Activated T-cell treated with anti-CD3 and anti-CD28 coated beads, Interleukin-2, amount 50 U/mL, for 72 hours (primary cell): ENCODE data around the gene PHAX. TPM values are rescaled to one million over a fixed set of nuclear protein-coding genes. Genes with fewer than 3 reads are reported as not detected.
A peak's percentile ranks its signal among the peaks of the same experiment; 100 is the strongest.
"Not testable (repeated sequence)": the region's sequence is repeated elsewhere in the genome, so short reads cannot be mapped to it uniquely, and the experiment has no call there.

Experiments used
- ATAC-seq, 2 donors: fragments of 150-1000 bp; cut with Tn5 transposase; replicated peaks in 1 of 2; 2 replicates each; pipeline ENCODE4 v1.10.0; 2021; ENCODE audit warnings: moderate library complexity in 2 of 2, mild to moderate bottlenecking in 1 of 2
- DNase-seq, 2 donors: peaks; one replicate each; pipeline ENCODE4 v3.0.0; 2021 to 2022; ENCODE audit warnings: mixed read lengths in 1 of 2
- H3K27ac Mint-ChIP-seq: one replicate; pipeline ENCODE4 v1.8.0; 2022; ENCODE audit warnings: mild to moderate bottlenecking, moderate library complexity, mixed read lengths
- H3K27me3 Mint-ChIP-seq: one replicate; pipeline ENCODE4 v1.8.0; 2022; ENCODE audit warnings: low read depth, mixed read lengths
- H3K36me3 Mint-ChIP-seq, 2 donors: one replicate each; pipeline ENCODE4 v1.8.0; 2022; ENCODE audit warnings: mixed read lengths in 2 of 2, mild to moderate bottlenecking in 1 of 2; ENCODE audit not compliant: insufficient read depth in 2 of 2
- H3K4me1 Mint-ChIP-seq: one replicate; pipeline ENCODE4 v1.8.0; 2022; ENCODE audit warnings: low read depth, mixed read lengths
- H3K4me3 Mint-ChIP-seq, 2 donors: one replicate each; pipeline ENCODE4 v1.8.0; 2022; ENCODE audit warnings: mild to moderate bottlenecking in 2 of 2, mixed read lengths in 2 of 2, moderate library complexity in 2 of 2
- H3K9me3 Mint-ChIP-seq, 2 donors: one replicate each; pipeline ENCODE4 v1.8.0; 2022; ENCODE audit warnings: mixed read lengths in 2 of 2
- total RNA-seq, 2 donors: library from RNA; stranded (reverse); gene quantifications; one replicate each; pipeline ENCODE4 v1.2.3, GENCODE V29; 2022

The PHAX gene
- total RNA-seq, 2 donors from 2014 or later = 30.6 to 40.0 TPM

GRCh38 chr5:126615286-126615685 lies 14.5 kb downstream of the PHAX start:
- DNase-seq (no peak), ATAC-seq (no peak)
- Mint-ChIP-seq H3K4me3 (no peak overlapping the region), H3K36me3 (peaks cover 0 to 18% of the 10 kb centered on the region in 2 donors), H3K4me1 (peaks cover 43% of the 10 kb centered on the region), H3K27ac (no peak overlapping the region), H3K9me3 (no peaks in the 10 kb centered on the region), H3K27me3 (no peaks in the 10 kb centered on the region)

GRCh38 chr5:126617603-126618002 lies 16.9 kb downstream of the PHAX start:
- not testable (repeated sequence) for H3K4me3 Mint-ChIP-seq, H3K27ac Mint-ChIP-seq, H3K9me3 Mint-ChIP-seq, H3K27me3 Mint-ChIP-seq, DNase-seq, ATAC-seq
- peaks cover 0 to 11% of the 10 kb centered on the region in 2 donors for H3K36me3 Mint-ChIP-seq
- peaks cover 24% of the 10 kb centered on the region for H3K4me1 Mint-ChIP-seq

- Mint-ChIP-seq H3K27ac (no peak overlapping the region), H3K4me3 (no peak overlapping the region), H3K36me3 (peaks cover 3 to 22% of the 10 kb centered on the region in 2 donors), H3K27me3 (no peaks in the 10 kb centered on the region), H3K4me1 (peaks cover 16% of the 10 kb centered on the region), H3K9me3 (no peaks in the 10 kb centered on the region)
- DNase-seq (no peak), ATAC-seq (no peak)
Observed at GRCh38 chr5:126619781-126620180, 19.0 kb downstream of the PHAX start.

DNA sequence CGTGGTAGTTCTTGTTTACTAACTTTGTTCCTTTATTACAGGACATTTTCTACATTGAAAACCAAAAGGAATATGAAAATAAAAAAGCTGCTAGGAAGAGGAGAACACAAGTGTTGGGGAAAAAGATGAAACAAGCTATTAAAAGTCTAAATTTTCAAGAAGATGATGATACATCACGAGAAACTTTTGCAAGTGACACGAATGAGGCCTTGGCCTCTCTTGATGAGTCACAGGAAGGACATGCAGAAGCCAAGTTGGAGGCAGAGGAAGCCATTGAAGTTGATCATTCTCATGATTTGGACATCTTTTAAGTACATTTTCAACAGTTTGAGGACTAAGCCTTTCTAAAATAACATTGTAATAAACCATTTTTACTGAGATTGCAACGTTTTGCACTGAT lies 23.8 kb downstream of the PHAX start:
- peak; percentile 10 to 17 for DNase-seq
- Mint-ChIP-seq H3K4me3 (peak overlapping the region in 1 of 2 donors; percentile 58), H3K27me3 (no peaks in the 10 kb centered on the region), H3K4me1 (peaks cover 11% of the 10 kb centered on the region), H3K36me3 (peaks cover 3 to 19% of the 10 kb centered on the region in 2 donors), H3K9me3 (no peaks in the 10 kb centered on the region), H3K27ac (peak overlapping the region; percentile 55)
- ATAC-seq = peak; percentile 58 to 75

DNA sequence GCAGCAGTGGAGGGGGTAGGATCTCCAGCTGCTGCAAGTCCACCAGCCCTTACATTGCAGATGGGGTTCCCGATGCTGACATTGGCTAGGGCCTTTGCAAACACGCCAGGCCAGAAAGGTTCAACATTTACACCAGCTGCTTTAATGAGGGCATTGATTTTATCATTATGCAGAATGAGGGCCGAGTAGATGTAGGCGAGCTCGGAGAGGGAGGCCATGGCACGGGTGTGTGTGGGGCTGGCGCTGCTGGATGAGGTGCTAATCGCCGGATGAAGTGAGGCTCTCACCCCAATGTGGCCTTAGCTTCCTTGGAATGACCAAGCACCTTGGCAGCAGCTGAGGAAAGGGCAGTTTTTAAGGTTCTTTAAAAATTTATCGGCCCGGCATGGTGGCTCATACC lies 27.4 kb downstream of the PHAX start:
- Mint-ChIP-seq H3K9me3 (no peaks in the 10 kb centered on the region), H3K4me3 (no peak overlapping the region), H3K27ac (no peak overlapping the region), H3K27me3 (no peaks in the 10 kb centered on the region), H3K4me1 (peaks cover 11% of the 10 kb centered on the region), H3K36me3 (peaks cover 3 to 14% of the 10 kb centered on the region in 2 donors)
- no peak for DNase-seq
- no peak for ATAC-seq

DNA sequence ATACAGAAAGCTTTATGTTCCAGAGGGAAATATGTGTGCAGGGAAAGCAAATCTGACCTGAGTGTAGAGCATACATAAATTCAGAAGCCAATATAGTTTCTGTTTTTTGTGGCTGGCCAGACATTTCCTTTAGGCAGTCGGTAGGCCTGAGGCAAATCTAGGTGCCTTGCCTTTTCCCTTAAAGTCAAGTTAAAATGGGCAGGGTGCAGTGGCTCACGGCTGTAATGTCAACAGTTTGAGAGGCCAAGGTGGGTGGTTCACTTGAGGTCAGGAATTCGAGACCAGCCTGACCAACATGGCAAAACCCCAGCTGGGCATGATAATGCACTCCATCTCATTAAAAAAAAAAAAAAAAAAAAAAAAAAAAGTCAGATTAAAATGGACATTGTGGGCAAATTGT lies 31.2 kb downstream of the PHAX start:
- Mint-ChIP-seq H3K36me3 (no peaks in the 10 kb centered on the region), H3K4me1 (no peaks in the 10 kb centered on the region), H3K4me3 (no peak overlapping the region), H3K27ac (no peak overlapping the region), H3K9me3 (no peaks in the 10 kb centered on the region), H3K27me3 (no peaks in the 10 kb centered on the region)
- no peak for DNase-seq
- no peak for ATAC-seq

- H3K4me3 Mint-ChIP-seq = no peak overlapping the region
- ATAC-seq = no peak
- no peaks in the 10 kb centered on the region for H3K9me3 Mint-ChIP-seq
- H3K36me3 Mint-ChIP-seq = no peaks in the 10 kb centered on the region
- no peaks in the 10 kb centered on the region for H3K27me3 Mint-ChIP-seq
- H3K4me1 Mint-ChIP-seq = no peaks in the 10 kb centered on the region
- no peak for DNase-seq
- H3K27ac Mint-ChIP-seq = no peak overlapping the region
Observed at GRCh38 chr5:126633552-126633951, 32.8 kb downstream of the PHAX start.

DNA sequence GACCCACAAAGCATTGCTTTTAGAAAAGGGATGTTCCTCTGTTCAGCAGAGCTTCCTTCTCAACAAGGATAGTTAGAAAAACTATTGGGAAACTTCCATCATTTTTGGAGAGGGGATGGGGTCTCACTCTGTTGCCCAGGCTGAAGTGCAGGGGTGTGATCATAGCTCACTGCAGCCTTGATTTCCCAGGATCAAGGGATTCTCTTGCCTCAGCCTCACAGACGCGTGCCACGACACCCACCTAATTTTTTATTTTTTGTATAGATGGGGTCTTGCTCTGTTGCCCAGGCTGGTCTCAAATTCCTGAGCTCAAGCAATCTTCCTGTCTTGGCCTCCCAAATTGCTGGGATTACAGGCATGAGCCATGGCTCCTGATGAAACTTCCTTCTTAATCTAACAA lies 34.8 kb downstream of the PHAX start:
- H3K4me1 Mint-ChIP-seq = no peaks in the 10 kb centered on the region
- no peaks in the 10 kb centered on the region for H3K9me3 Mint-ChIP-seq

GRCh38 chr5:126636956-126637355 lies 36.2 kb downstream of the PHAX start:
- H3K9me3 Mint-ChIP-seq = no peaks in the 10 kb centered on the region
- H3K27me3 Mint-ChIP-seq = no peaks in the 10 kb centered on the region
- H3K27ac Mint-ChIP-seq = no peak overlapping the region
- H3K36me3 Mint-ChIP-seq = no peaks in the 10 kb centered on the region
- ATAC-seq (no peak), DNase-seq (no peak)
- no peaks in the 10 kb centered on the region for H3K4me1 Mint-ChIP-seq
- H3K4me3 Mint-ChIP-seq = no peak overlapping the region

More for the DNA sequence above, 34.8 kb downstream of the PHAX start:
- no peak overlapping the region for H3K4me3 Mint-ChIP-seq
- DNase-seq (no peak), ATAC-seq (no peak)
- no peak overlapping the region for H3K27ac Mint-ChIP-seq
- H3K36me3 Mint-ChIP-seq = no peaks in the 10 kb centered on the region
- no peaks in the 10 kb centered on the region for H3K27me3 Mint-ChIP-seq

GRCh38 chr5:126640866-126641265 lies 40.1 kb downstream of the PHAX start:
- no peak overlapping the region for H3K4me3 Mint-ChIP-seq
- peaks cover 5% of the 10 kb centered on the region in 2 donors for H3K9me3 Mint-ChIP-seq
- peaks cover 8% of the 10 kb centered on the region for H3K27me3 Mint-ChIP-seq
- no peaks in the 10 kb centered on the region for H3K4me1 Mint-ChIP-seq
- ATAC-seq (no peak), DNase-seq (no peak)
- peaks cover 4 to 5% of the 10 kb centered on the region in 2 donors for H3K36me3 Mint-ChIP-seq
- no peak overlapping the region for H3K27ac Mint-ChIP-seq

DNA sequence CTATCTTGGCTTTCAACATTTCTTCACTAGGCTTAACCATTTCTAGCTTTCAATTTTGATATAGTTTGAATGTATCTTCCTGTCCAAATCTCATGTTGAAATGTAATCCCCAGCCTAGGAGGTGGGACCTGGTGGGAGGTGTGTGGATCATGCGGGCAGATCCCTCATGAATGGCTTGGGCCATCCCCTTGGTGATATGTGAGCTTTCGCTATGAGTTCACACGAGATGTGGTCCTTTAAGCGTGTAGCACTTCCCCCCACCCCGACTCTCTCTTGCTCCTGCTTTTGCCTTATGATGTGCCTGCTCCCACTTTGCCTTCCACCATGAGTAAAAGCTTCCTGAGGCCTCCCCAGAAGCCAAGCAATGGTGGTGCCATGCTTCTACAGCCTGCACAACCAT lies 40.6 kb downstream of the PHAX start:
- DNase-seq (no peak), ATAC-seq (no peak)
- H3K27me3 Mint-ChIP-seq = peaks cover 8% of the 10 kb centered on the region
- peaks cover 4 to 5% of the 10 kb centered on the region in 2 donors for H3K36me3 Mint-ChIP-seq
- peaks cover 5% of the 10 kb centered on the region in 2 donors for H3K9me3 Mint-ChIP-seq
- H3K4me3 Mint-ChIP-seq = no peak overlapping the region
- H3K27ac Mint-ChIP-seq = no peak overlapping the region
- no peaks in the 10 kb centered on the region for H3K4me1 Mint-ChIP-seq

DNA sequence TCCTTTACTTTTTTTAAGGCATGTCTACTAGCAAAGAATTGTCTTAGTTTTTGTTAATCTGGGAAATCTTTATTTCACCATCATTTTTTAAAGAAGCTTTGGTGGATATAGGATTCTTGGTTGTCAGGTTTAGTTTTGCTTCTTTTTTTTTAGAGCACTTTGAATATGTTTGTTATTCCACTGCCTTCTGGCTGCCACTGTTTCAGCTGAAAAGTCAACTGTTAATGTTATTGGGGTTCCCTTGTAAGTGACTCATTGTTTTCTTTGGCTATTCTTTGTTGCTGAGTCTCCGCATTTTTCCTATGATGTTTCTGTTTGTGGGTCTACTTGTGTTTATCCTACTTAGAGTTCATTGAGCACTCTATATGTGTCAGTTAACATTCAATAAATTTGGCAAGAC lies 44.4 kb downstream of the PHAX start:
- peaks cover 8% of the 10 kb centered on the region for H3K27me3 Mint-ChIP-seq

GRCh38 chr5:126647071-126647470 lies 46.3 kb downstream of the PHAX start:
- DNase-seq = no peak
- H3K4me3 Mint-ChIP-seq = no peak overlapping the region
- no peak overlapping the region for H3K27ac Mint-ChIP-seq
- H3K36me3 Mint-ChIP-seq = peaks cover 5 to 6% of the 10 kb centered on the region in 2 donors
- no peaks in the 10 kb centered on the region for H3K4me1 Mint-ChIP-seq
- H3K9me3 Mint-ChIP-seq = peaks cover 5 to 7% of the 10 kb centered on the region in 2 donors
- peaks cover 8% of the 10 kb centered on the region for H3K27me3 Mint-ChIP-seq
- no peak for ATAC-seq

More for the DNA sequence above, 44.4 kb downstream of the PHAX start:
- H3K4me3 Mint-ChIP-seq = no peak overlapping the region
- no peak overlapping the region for H3K27ac Mint-ChIP-seq
- H3K36me3 Mint-ChIP-seq = peaks cover 5 to 6% of the 10 kb centered on the region in 2 donors
- DNase-seq = no peak
- H3K4me1 Mint-ChIP-seq = no peaks in the 10 kb centered on the region
- peaks cover 5 to 7% of the 10 kb centered on the region in 2 donors for H3K9me3 Mint-ChIP-seq
- ATAC-seq = no peak

DNA sequence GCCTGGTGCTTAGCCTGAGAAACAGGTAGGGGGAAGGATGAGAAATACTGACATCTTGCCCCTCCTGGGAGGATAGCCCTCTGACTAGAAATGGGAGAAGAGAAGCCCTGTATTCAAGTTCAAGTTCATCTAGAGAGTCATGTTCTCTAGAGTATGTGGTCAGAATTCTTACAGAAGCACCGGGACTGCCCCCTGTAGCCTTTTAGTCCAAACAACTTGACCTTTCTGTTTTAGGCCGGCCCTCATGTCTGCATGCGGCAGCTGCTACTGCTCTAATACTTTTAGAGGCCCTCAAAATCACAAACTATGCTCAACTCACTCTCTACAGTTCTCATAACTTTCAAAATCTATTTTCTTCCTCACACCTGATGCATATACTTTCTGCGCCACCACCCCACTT lies 47.7 kb downstream of the PHAX start:
- no peak overlapping the region for H3K4me3 Mint-ChIP-seq
- no peak overlapping the region for H3K27ac Mint-ChIP-seq
- peaks cover 5 to 7% of the 10 kb centered on the region in 2 donors for H3K9me3 Mint-ChIP-seq
- H3K4me1 Mint-ChIP-seq = no peaks in the 10 kb centered on the region
- H3K36me3 Mint-ChIP-seq = peaks cover 5 to 6% of the 10 kb centered on the region in 2 donors
- H3K27me3 Mint-ChIP-seq = peaks cover 8% of the 10 kb centered on the region
- DNase-seq (no peak), ATAC-seq (no peak)
